NCI-H1092 treated with DMSO at 0.1 percent for 48 hours (cell line): ENCODE measurements around the gene EFNB1.

Source experiments
- DNase-seq: peaks from one replicate; lab custom pipeline; 2025; lab: John Stamatoyannopoulos, UW

EFNB1 gene

DNA sequence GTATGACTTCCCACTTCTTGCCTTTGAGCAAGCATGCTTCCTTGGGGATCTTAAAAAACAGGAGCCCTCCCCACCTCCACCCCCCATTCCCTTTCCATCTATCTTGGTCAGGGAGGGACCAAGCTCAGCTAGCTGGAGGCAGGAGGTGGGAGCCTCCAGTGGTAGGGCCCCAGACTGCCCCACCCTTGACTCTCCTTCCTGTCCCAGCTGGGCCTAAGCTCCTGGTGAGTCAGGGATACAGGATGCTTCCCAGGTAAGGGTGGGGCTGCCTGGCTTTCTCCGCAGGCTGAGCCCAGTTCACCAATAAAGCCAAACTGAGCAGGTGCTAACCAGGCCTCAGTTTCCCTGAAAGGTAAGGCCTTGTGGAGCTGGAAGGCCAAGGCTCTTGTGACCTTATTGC lies 15.2 kb downstream of the EFNB1 start:
- DNase-seq: no peak

DNA sequence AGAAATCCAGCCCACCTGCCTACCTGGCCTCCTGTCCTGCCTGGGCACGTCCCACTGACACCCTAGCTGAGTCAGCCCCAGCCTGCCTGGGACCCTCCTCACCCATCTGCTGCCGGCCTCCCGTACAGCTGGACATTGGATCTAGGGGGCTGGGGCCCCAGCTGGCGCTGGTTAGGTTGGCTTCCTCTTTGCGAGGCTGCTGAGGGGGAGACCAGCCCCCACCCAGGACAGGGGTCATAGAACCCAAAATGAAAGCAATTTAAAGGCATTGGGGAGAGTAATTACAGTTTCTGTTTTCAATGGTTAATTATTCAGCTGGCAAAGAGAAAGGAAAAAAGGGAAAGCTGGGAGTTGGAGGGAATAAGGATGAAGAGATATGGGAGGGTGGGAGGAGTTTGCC lies 15.8 kb downstream of the EFNB1 start:
- DNase-seq: no peak

DNA sequence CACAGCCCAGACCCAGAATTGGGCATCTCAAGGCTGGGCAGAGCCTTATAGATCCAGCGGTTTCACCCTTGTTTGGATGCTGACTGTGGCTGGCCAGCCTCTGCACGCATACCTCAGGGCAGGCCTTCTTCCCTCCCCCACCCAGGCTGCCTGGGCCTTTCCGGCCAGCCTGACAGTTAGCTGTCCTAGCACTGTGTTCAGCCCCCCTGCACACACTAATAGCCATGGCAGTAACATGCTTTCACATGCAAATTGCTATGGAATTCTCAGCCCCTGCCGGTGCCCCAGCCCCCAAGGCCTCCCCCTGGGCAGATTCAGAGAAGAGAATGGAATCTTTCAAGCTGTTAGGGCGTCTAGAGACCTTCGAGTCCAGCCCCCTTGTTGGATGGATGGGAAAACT lies 17.7 kb downstream of the EFNB1 start:
- DNase-seq: no peak

GRCh38 chrX:68847172-68847571 lies 18.4 kb downstream of the EFNB1 start:
- DNase-seq: no peak

- no peak for DNase-seq
These were observed 19.5 kb downstream of the EFNB1 start for GRCh38 chrX:68848189-68848940.

DNA sequence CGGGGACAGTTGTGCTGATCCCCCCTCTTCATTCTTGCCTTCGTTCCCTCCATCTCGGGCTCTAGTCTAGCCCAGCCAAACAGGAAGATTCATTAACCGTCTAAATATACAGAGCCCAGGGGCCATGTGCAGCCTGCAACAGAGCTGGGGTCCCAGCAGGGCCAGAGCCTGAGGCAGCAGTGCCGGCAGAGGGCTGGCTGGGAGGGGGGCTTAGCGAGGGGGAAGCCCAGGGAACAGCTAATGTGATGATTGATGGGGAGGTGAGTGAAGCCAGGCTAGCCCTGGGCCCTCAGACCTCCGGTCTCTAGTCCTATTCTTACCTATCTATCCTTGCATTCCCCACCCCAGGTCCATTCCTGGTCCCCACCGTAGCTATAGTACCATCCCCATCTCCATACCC lies 22.3 kb downstream of the EFNB1 start:
- no peak for DNase-seq

DNA sequence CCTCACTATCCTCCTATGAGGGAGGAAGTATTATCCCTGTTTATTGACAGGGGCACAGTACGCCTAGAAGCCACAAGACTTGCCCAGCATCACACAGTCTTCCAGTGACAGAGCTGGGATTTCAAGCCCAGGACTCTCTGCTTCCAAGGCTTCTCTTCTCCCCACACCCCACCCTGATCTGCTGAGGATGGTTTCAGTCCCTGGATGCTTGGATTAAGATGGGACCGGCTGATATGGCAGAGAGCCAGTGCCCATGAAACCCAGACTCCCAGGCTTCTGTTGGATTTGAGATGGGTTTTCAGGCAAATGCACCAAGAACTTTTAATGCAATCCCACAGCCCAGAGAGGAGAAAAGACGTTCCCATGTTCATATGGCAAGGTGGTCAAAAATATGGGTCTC lies 23.2 kb downstream of the EFNB1 start:
- DNase-seq: no peak

DNA sequence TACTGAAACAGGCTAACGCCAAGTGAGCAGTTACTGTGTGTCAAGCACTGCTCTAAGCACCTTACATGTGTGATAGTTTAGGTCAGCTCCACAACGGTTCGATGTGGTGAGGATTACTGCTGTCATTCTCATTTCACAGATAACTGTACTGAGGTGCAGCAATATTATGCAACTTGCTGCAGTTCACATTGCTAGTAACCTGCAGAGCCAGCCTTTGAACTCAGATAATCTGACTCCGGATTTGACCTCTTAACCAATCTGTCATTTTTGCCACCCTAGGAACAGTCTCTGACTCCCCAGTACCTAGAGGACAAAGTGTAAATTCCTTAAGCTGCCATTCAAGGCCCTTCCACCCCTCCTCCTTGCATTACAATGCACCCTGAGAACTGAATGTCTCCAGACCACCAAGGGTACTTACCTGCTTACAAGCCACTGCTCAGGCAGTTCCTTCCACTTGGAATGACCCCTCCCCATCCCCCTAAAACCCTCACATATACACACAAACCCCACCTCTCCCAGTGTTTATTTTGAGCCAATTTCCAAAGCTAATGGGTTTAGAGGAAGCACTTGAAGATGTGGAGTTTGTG lies 24.9 kb downstream of the EFNB1 start:
- no peak for DNase-seq

DNA sequence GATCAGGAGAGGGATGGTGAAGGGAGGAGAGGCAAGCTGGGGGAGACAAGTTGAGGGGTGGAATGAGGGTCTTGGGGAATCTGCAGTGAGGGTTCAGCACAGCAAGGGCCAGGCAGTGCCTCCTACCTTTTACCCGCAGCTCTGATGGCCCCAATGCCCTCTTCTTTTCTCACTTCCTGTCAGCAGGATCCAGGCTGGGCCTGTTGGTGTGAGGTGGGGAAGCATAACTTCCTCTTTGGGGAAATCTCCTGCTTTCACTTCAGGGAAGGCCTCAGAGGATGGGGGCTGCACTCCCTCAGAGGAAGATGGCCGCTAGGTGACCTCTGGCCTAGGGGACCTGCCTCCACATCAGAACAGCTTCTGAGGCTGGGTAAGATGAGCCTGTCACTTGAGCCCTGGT lies 36.5 kb downstream of the EFNB1 start:
- DNase-seq: no peak

GRCh38 chrX:68865926-68866325 lies 37.1 kb downstream of the EFNB1 start:
- DNase-seq: no peak

DNA sequence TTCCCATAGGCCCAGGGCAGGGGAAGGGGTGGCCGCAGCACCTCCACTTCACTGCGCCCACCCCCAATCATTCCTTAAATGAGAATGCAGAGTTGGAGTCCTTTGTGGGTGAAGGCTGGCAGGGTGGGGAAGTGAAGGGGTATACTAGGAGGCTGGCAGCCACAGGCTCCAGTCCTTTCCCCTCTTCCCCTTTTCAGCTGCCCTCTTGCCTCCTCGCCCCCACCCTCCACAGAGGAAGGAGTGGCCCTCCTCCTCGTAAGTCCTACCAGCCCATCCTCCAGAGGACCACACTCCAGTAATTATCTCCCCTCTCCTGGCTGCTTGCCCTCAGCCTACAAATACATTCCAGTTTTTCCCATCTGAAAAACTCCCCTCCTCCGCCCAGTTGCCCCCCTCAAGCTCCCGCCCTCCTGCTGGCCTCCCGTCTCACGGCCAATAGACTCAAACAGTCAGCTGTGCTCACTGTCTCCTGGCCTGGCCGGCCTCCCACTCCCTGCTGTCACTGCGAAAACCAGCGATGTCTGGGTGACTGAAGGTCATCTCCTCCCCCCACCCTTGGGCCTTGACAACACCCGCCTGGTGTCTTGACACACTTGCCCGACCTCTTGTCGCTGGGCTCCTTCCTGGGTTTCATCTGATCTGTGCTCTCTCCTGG lies 38.8 kb downstream of the EFNB1 start:
- DNase-seq: peak; percentile 5

DNA sequence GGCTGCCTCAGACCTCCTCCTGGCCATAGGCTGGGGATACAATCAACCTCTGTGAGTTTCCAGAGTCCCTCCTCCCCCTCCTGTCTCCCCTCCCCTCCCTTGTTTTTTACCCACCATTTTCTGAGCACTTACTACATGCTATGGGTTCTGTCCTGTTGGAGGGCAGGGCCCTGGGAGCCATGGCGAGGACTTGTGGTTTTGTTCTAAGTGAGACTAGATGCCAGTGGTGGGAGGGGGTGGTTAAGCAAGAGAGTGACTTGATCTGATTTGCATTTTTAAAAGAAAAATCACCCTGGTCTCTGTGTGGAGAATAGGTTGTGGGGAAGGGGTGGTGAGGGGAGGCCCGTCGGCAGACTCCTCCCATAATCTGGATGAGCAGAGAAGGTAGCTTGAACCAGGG lies 39.5 kb downstream of the EFNB1 start:
- DNase-seq: no peak

DNA sequence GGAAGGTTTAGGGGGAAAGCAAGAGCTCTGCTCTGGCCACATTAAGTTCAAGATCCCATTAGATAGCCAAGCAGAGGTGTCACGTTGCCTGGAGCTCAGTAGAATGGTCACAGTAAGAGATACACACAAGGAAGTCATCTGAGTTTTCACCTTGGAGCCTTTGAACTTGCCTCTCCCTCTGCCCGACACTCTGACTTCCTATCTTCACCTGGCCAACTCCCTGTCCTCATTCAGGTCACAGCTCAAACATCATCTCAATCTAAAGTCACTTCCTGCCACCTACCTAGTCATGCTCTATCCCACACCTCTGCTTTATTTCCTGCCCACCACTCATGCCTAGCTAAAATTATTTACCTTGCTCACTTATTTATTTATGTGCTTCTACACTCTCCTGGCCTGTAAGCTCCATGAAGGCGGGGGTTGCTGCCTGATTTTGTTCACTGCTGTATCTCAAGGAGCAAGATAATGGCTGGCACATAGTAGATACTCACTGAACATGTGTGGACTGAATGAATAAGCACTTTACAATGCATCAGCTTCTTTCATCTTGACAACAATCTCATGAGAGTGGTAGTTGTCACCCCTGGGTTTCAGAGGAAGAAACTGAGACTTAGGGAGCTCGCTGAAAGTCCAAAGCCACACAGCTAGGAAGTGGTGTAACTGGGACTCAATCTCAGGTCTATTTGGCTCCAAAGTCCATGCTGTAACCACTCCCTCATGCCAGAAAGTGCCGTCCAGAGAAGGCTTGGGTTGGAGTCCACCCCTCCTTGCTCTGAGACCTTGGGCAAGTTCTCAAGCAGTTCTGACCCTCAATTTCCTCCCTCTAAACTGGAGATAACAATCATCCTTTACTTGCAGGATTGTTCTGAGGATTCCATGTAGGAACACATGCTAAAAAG lies 40.3 kb downstream of the EFNB1 start:
- no peak for DNase-seq

- DNase-seq: no peak
These were observed 41.5 kb downstream of the EFNB1 start for GRCh38 chrX:68870357-68870756.

GRCh38 chrX:68872171-68872570 lies 43.4 kb downstream of the EFNB1 start:
- DNase-seq: no peak

DNA sequence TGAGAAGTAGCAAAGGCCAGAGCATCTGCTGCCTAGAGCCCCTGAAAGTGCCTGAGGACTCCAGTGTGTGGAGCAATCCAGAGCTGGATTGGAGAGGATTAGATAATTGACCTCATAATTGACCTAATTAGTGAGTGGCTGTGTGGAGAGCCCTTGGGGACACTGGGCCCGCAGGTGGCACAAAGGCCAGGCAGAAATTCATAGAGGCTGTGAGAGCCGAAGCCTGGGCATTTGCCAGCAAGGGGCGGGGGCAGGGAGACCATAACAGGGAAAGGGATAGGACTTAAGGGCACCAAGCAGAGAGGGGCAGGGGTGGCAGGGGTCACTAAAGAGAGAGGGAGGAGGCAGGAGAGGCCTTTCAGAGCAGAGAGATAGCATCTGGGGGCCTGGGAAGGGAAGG lies 45.3 kb downstream of the EFNB1 start:
- DNase-seq: no peak

DNA sequence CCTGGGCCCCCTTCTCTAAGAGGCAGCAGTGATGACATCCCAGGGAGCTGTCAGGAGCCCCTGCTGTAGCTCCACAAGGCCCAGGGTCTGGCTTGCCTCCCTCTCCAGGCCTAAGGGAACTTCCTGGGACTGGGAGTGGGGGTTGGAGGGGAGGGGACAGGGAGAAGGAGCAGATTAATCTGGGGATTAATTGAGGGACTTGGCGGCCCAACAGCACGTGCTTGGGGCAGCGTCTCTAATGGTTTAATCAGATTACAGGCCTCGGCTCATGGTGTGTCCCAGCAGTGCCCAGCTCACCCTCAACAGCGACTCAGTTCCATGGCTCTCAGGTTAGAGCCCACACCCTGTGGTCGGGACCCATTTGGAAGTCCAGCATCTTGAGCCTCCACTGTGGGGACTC lies 47.9 kb downstream of the EFNB1 start:
- no peak for DNase-seq

GRCh38 chrX:68877606-68878005 lies 48.8 kb downstream of the EFNB1 start:
- no peak for DNase-seq

DNA sequence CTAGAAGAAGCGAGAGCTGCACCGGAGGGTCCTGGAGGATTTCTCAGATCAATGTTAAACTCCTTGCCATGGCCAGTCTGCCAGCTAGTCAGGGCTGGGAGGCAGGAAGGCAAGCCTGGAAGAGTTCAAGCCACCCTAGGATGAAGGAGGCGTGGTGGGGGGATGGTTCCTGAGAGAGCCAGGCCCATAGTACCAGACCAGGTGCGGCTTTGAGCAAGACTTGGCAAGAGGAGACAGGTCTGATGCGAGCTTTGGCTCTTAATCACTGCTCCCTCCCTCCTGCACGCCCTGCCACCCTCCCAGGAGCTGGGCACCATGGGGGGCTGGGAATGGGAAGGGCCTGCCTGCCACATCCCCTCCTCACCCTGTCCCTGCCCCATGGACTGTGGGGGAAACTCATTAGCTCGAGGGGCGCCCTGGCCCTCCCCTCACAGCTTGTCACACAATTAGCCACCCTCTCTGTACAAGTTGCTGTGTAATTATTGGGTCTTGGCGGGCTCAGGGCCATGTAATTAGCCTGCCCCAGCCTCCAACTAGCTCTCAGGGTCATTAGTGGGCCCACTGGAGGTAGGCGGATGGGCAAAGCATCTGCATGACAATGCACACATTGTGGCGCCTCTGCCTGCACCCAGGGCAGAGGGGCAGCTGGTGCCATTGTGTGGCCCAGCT lies 50.3 kb downstream of the EFNB1 start:
- DNase-seq: peak; percentile 28

DNA sequence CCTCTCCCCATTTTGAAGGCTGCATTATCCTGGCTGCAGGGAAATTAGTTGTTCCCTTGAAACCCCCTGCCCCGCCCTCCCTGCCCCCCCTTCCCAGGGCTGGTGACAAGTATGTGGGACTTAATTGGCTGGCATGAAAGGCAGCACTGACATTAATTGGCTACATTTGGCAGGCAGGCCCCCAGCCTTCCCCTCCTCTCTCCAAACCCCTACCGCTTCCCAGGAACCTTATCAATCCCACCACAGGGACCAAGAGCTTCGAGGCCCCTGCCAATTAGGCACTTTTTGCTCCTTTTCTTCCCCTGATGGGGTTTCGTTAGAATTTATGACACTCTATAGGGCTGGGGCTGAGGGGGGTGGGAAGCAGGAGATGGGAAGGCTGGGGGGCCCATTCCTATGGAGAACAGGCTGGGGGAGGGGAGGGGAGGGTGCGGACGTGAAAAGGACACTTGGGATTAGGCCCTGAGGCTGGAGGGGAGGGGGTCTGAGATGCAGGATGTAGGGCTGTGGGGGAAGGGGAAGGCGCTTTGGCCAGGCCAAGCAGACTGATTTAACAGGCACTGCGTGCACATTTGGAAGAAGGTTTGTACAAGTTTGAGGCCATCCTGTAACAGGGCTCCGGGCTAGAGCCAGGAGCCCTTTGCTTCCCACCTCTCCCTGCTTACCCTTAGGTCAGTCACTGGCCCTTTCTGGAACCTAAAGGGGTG lies 52.2 kb downstream of the EFNB1 start:
- no peak for DNase-seq

DNA sequence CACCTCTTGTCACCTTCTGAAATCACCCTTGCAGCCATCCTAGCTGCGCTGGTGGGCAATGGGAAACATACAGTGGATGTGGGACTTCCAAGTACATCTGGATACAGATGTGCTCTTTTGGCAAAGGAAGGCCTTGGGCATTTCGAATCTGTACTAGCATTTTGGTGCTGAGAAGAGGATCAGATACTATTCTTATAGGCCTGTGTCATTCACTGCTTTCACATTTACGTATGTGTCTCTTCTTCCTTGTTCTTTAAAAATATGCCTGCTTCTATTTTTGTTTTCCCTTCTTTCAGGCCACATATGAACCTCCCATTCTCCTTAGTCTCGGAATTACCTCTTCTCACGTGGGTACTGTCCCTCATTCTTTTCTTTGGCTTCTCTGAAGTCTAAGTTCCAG lies 53.1 kb downstream of the EFNB1 start:
- DNase-seq: no peak
